ENCODE results near the gene FCHSD2. TPM values are rescaled to one million over a fixed set of nuclear protein-coding genes. Genes with fewer than 3 reads are reported as not detected.

Gene FCHSD2
- total and polyA plus RNA-seq, 2 of the 13 experiments (the other 11 are each of a cell fraction or from before 2014, with no cell fraction given), result 20.5 to 24.8 TPM

DNA sequence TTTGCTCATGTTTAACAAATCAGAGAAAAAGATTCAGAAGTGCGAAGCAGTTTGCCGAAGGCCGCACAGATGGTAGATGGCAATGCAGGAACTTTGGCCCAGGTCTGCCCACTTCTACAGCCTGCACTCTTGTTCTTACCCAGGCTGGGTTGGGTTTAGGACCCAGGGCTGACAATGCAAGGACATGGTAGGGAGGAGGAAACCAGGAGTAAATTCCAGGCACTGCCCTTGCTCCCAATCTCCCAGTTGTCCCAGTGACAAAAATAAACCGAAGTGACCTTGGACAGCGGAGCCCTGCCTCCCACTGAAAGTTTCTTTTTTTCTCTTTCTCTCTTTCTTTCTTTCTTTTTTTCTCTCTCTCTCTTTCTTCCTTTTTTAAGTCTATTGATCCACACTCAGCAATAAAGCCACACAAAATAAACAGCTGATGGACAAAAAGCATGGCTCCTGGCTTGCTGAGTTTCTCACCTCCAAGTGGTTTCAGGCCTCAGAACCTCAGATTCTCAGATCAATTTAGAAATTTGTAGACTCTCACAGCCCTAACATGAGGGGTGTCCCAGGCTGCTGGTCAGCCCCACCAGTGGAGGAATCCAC lies 33.5 kb upstream of the FCHSD2 start (continued):
- TF ChIP-seq CEBPZ (IDR thresholded peaks at IDR 0.05; ENCODE audit: low read length) (no peak), ZNF251 (CRISPR knock-in tag; IDR thresholded peaks at IDR 0.05) (no peak), ZNF20 (CRISPR knock-in tag; IDR thresholded peaks at IDR 0.05) (no peak), MZF1 (CRISPR knock-in tag; IDR thresholded peaks at IDR 0.05; ENCODE audit: borderline replicate concordance) (no peak), ZSCAN9 (CRISPR knock-in tag; IDR thresholded peaks at IDR 0.05; ENCODE audit: borderline replicate concordance) (no peak), NFE2L1 (CRISPR knock-in tag; IDR thresholded peaks at IDR 0.05; ENCODE audit: borderline replicate concordance) (no peak), NFKB2 (CRISPR knock-in tag; IDR thresholded peaks at IDR 0.05; ENCODE audit: borderline replicate concordance) (no peak), ZBTB10 (CRISPR knock-in tag; IDR thresholded peaks at IDR 0.05; ENCODE audit: borderline replicate concordance) (no peak), RORA (CRISPR knock-in tag; IDR thresholded peaks at IDR 0.05) (no peak), ZBTB3 (CRISPR knock-in tag; IDR thresholded peaks at IDR 0.05; ENCODE audit: borderline replicate concordance, low read depth) (no peak), TOPORS (CRISPR knock-in tag; IDR thresholded peaks at IDR 0.05) (no peak), DPF2 (CRISPR knock-in tag; IDR thresholded peaks at IDR 0.05; ENCODE audit: borderline replicate concordance, low read depth) (0 out of 2 replicates have a peak, but pooled peaks have one; percentile 22), ZNF841 (CRISPR knock-in tag; IDR thresholded peaks at IDR 0.05; ENCODE audit: borderline replicate concordance) (no peak), ZNF530 (CRISPR knock-in tag; IDR thresholded peaks at IDR 0.05; ENCODE audit: low read depth) (no peak), RBAK (CRISPR knock-in tag; IDR thresholded peaks at IDR 0.05) (no peak), HOXA9 (CRISPR knock-in tag; IDR thresholded peaks at IDR 0.05; ENCODE audit: borderline replicate concordance) (no peak), ZNF143 (CRISPR knock-in tag; IDR thresholded peaks at IDR 0.05) (no peak), SMYD3 (CRISPR knock-in tag; IDR thresholded peaks at IDR 0.05) (no peak)
- TF ChIP-seq, protein P1, sequence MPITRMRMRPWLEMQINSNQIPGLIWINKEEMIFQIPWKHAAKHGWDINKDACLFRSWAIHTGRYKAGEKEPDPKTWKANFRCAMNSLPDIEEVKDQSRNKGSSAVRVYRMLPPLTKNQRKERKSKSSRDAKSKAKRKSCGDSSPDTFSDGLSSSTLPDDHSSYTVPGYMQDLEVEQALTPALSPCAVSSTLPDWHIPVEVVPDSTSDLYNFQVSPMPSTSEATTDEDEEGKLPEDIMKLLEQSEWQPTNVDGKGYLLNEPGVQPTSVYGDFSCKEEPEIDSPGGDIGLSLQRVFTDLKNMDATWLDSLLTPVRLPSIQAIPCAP (CRISPR knock-in tag; IDR thresholded peaks at IDR 0.05; ENCODE audit: low read depth), result no peak
- TF ChIP-seq, protein P2, sequence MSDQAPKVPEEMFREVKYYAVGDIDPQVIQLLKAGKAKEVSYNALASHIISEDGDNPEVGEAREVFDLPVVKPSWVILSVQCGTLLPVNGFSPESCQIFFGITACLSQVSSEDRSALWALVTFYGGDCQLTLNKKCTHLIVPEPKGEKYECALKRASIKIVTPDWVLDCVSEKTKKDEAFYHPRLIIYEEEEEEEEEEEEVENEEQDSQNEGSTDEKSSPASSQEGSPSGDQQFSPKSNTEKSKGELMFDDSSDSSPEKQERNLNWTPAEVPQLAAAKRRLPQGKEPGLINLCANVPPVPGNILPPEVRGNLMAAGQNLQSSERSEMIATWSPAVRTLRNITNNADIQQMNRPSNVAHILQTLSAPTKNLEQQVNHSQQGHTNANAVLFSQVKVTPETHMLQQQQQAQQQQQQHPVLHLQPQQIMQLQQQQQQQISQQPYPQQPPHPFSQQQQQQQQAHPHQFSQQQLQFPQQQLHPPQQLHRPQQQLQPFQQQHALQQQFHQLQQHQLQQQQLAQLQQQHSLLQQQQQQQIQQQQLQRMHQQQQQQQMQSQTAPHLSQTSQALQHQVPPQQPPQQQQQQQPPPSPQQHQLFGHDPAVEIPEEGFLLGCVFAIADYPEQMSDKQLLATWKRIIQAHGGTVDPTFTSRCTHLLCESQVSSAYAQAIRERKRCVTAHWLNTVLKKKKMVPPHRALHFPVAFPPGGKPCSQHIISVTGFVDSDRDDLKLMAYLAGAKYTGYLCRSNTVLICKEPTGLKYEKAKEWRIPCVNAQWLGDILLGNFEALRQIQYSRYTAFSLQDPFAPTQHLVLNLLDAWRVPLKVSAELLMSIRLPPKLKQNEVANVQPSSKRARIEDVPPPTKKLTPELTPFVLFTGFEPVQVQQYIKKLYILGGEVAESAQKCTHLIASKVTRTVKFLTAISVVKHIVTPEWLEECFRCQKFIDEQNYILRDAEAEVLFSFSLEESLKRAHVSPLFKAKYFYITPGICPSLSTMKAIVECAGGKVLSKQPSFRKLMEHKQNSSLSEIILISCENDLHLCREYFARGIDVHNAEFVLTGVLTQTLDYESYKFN (CRISPR knock-in tag; conservative IDR thresholded peaks at IDR 0.05), result peak; percentile 85
